Measurements from ENCODE around the gene PHLPP2.

DNA sequence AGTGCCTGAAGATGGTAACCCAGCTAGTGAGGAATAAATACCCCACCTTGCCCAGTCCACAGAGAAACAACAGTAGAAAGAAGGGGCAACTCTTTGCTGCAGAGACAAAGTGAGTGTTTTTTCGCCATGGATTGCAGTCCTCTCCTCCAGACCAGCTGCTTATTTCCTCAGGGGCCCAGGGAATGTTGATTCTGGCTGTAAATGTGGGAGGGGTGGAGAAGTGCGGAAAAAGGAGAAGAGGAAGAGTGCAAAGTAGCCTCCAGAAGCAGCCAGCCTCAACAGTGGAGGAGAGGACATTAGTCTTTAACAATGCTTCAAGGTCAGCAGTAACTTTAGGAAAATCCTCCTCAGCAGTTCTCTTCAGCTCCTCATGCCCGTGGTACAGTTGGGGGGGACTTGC is 8.1 kb upstream of the PHLPP2 start:
- TF ChIP-seq, protein P1, sequence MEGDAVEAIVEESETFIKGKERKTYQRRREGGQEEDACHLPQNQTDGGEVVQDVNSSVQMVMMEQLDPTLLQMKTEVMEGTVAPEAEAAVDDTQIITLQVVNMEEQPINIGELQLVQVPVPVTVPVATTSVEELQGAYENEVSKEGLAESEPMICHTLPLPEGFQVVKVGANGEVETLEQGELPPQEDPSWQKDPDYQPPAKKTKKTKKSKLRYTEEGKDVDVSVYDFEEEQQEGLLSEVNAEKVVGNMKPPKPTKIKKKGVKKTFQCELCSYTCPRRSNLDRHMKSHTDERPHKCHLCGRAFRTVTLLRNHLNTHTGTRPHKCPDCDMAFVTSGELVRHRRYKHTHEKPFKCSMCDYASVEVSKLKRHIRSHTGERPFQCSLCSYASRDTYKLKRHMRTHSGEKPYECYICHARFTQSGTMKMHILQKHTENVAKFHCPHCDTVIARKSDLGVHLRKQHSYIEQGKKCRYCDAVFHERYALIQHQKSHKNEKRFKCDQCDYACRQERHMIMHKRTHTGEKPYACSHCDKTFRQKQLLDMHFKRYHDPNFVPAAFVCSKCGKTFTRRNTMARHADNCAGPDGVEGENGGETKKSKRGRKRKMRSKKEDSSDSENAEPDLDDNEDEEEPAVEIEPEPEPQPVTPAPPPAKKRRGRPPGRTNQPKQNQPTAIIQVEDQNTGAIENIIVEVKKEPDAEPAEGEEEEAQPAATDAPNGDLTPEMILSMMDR (conservative IDR thresholded peaks at IDR 0.05 in 1 of 2, IDR thresholded peaks at IDR 0.05 in 1 of 2; ENCODE audit: extremely low read depth in 1 of 2, insufficient read depth in 1 of 2, low read depth in 1 of 2, low read length in 2 of 2): no peak
- TF ChIP-seq EZH2 (IDR thresholded peaks at IDR 0.05; ENCODE audit: borderline replicate concordance, low read length): no peak
